Kidney (tissue), 14 donors: ENCODE measurements around the gene DUT. TPM values are rescaled to one million over a fixed set of nuclear protein-coding genes. Genes with fewer than 3 reads are reported as not detected.

ENCODE experiments used
- DNase-seq, 5 donors: peaks; one replicate each; pipeline ENCODE4 v3.0.0-alpha.2; 2013 to 2020
- FAIRE-seq: peaks from 2 replicates; lab custom pipeline; 2012; peaks lifted over from hg19 to GRCh38; lab: Jason Lieb, UNC
- H3K27ac ChIP-seq, 2 donors: one replicate each; pipeline ENCODE4 v1.7.0; 2013; ENCODE audit warnings: low read depth in 2 of 2, low read length in 2 of 2, inconsistent platforms in 1 of 2
- H3K27me3 ChIP-seq: one replicate; pipeline ENCODE4 v1.7.1; 2013; ENCODE audit warnings: low read length, inconsistent platforms; ENCODE audit not compliant: control insufficient read depth, insufficient read depth
- H3K36me3 ChIP-seq, 3 donors: one replicate each; pipeline versions ENCODE4 v1.7.0 to v1.7.1; 2013; ENCODE audit warnings: low read length in 3 of 3, control low read depth in 1 of 3, inconsistent platforms in 1 of 3; ENCODE audit not compliant: insufficient read depth in 3 of 3, control insufficient read depth in 2 of 3
- H3K4me1 ChIP-seq, 3 donors: one replicate each; pipeline versions ENCODE4 v1.7.0 to v1.7.1; 2013; ENCODE audit warnings: low read length in 3 of 3, inconsistent platforms in 1 of 3, low read depth in 1 of 3; ENCODE audit not compliant: control insufficient read depth in 2 of 3, insufficient read depth in 2 of 3
- H3K4me3 ChIP-seq, 3 donors: one replicate each; pipeline versions ENCODE4 v1.7.0 to v1.8.1; 2013; ENCODE audit warnings: low read length in 3 of 3, control low read depth in 1 of 3, inconsistent platforms in 1 of 3
- H3K9ac ChIP-seq, 3 donors: one replicate each; pipeline versions ENCODE4 v1.7.0 to v1.7.1; 2013; ENCODE audit warnings: low read length in 3 of 3, control low read depth in 1 of 3, inconsistent platforms in 1 of 3
- H3K9me3 ChIP-seq, 3 donors: one replicate each; pipeline versions ENCODE4 v1.7.0 to v1.7.1; 2013; ENCODE audit warnings: low read length in 3 of 3, control low read depth in 1 of 3, inconsistent platforms in 1 of 3; ENCODE audit not compliant: control insufficient read depth in 2 of 3, insufficient read depth in 1 of 3
- intact Hi-C: fragments of 100-400 bp; cut with DNase I; formaldehyde crosslinking; loops from one replicate; pipeline ENCODE4 v1.11.1; 2022
- polyA plus RNA-seq: library from polyadenylated mRNA; stranded (reverse); fragments of 350-450 nt; fragmentation: Illumina TruSeq; extraction: RNeasy Lipid Tissue Mini Kit (QIAGEN cat#74804); gene quantifications from one replicate; pipeline ENCODE4 v1.2.3, GENCODE V29; 2014; ENCODE audit warnings: low read depth, low replicate concordance; ENCODE audit not compliant: insufficient read depth
- total RNA-seq: library from RNA; stranded (reverse); fragmentation: NEBNext Ultra II Directional; extraction: Animal tissue kit (Norgen Biotek cat#: 25700); gene quantifications from one replicate; pipeline ENCODE4 v1.2.1, GENCODE V29; 2021
- TF ChIP-seq, protein P1 (sequence below): IDR thresholded peaks from 3 replicates; pipeline ENCODE4 v1.5.1; 2012; ENCODE audit warnings: mild to moderate bottlenecking, moderate library complexity, borderline replicate concordance; ENCODE audit not compliant: insufficient read depth; ENCODE audit errors: extremely low read depth
- donor health status: control.
- donor health status: control.
- donor health status: control.
- donor health status: control.
- donor health status: control.
- donor health status: DM: yes; HTN: yes; CAD: no.
- donor health status: Normal renal cell carcinoma (clear cell type).

DUT gene
- total and polyA plus RNA-seq, 2 donors from 2014 or later, result 85.6 to 95.5 TPM

GRCh38 chr15:48333540-48333939 lies 2.3 kb downstream of the DUT start:
- no peaks in the 10 kb centered on the region for H3K27me3 ChIP-seq
- no peak overlapping the region for H3K9ac ChIP-seq
- FAIRE-seq, result no peak
- peaks cover 4 to 16% (median 11%) of the 10 kb centered on the region in 3 donors for H3K36me3 ChIP-seq
- TF ChIP-seq, protein P1, sequence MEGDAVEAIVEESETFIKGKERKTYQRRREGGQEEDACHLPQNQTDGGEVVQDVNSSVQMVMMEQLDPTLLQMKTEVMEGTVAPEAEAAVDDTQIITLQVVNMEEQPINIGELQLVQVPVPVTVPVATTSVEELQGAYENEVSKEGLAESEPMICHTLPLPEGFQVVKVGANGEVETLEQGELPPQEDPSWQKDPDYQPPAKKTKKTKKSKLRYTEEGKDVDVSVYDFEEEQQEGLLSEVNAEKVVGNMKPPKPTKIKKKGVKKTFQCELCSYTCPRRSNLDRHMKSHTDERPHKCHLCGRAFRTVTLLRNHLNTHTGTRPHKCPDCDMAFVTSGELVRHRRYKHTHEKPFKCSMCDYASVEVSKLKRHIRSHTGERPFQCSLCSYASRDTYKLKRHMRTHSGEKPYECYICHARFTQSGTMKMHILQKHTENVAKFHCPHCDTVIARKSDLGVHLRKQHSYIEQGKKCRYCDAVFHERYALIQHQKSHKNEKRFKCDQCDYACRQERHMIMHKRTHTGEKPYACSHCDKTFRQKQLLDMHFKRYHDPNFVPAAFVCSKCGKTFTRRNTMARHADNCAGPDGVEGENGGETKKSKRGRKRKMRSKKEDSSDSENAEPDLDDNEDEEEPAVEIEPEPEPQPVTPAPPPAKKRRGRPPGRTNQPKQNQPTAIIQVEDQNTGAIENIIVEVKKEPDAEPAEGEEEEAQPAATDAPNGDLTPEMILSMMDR, result no peak
- H3K4me1 ChIP-seq, result peaks cover 0 to 11% (median 6%) of the 10 kb centered on the region in 3 donors
- H3K4me3 ChIP-seq, result no peak overlapping the region
- intact Hi-C loops, result no loop called here
- peak in 1 of 5 donors; percentile 5 for DNase-seq
- no peaks in the 10 kb centered on the region for H3K9me3 ChIP-seq
- no peak overlapping the region for H3K27ac ChIP-seq

GRCh38 chr15:48334260-48334659 lies 3.0 kb downstream of the DUT start:
- no peak for DNase-seq
- Histone ChIP-seq H3K9me3 (no peaks in the 10 kb centered on the region), H3K4me3 (no peak overlapping the region), H3K27me3 (no peaks in the 10 kb centered on the region), H3K27ac (no peak overlapping the region), H3K36me3 (peaks cover 4 to 16% (median 11%) of the 10 kb centered on the region in 3 donors), H3K9ac (no peak overlapping the region), H3K4me1 (peaks cover 0 to 11% (median 6%) of the 10 kb centered on the region in 3 donors)
- TF ChIP-seq, protein P1, result no peak
- intact Hi-C loops, result no loop called here
- no peak for FAIRE-seq

GRCh38 chr15:48336940-48337339 lies 5.7 kb downstream of the DUT start:
- H3K27me3 ChIP-seq, result no peaks in the 10 kb centered on the region
- H3K4me3 ChIP-seq, result no peak overlapping the region
- H3K27ac ChIP-seq, result no peak overlapping the region
- DNase-seq, result peak in 1 of 5 donors; percentile 35
- H3K9ac ChIP-seq, result no peak overlapping the region
- TF ChIP-seq, protein P1, result no peak
- H3K9me3 ChIP-seq, result no peaks in the 10 kb centered on the region
- peaks cover 4 to 24% (median 11%) of the 10 kb centered on the region in 3 donors for H3K36me3 ChIP-seq
- FAIRE-seq, result no peak
- intact Hi-C loops, result no loop called here
- peaks cover 0 to 7% (median 0%) of the 10 kb centered on the region in 3 donors for H3K4me1 ChIP-seq

DNA sequence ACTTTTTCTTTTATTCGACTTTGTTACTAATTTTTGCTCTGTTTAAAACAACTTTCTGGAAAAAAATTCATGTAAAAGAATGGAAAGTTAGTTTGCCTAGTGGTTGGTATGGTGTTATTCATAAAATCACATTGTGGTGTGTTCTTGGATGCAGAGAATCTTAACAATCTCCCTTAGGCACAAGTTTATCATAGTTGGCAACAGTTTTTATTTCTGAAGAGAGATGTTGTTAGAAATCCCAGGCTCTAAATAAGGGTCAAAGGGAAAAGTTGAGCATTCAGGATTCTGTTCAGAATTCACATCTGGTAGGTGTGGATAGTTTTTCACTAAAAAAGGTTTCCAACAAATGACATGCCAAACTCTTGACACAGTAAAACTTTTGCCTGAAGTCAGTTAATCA lies 6.4 kb downstream of the DUT start:
- H3K36me3 ChIP-seq, result peaks cover 4 to 24% (median 11%) of the 10 kb centered on the region in 3 donors
- H3K4me3 ChIP-seq, result no peak overlapping the region
- H3K9ac ChIP-seq, result no peak overlapping the region
- no peak overlapping the region for H3K27ac ChIP-seq
- intact Hi-C loops, result no loop called here
- no peaks in the 10 kb centered on the region for H3K27me3 ChIP-seq
- no peak for FAIRE-seq
- H3K9me3 ChIP-seq, result no peaks in the 10 kb centered on the region
- TF ChIP-seq, protein P1, result no peak
- H3K4me1 ChIP-seq, result peaks cover 0 to 1% (median 0%) of the 10 kb centered on the region in 3 donors
- no peak for DNase-seq
